Measurements from ENCODE around the gene NUDT16L1. TPM values are rescaled to one million over a fixed set of nuclear protein-coding genes. Genes with fewer than 3 reads are reported as not detected.

NUDT16L1 gene
- total RNA-seq, 6 experiments from 2014 or later = 17.8 to 36.3 (median 23.0) TPM

- Histone ChIP-seq H3K36me3 (peaks cover 0 to 13% (median 6%) of the 10 kb centered on the region in 4 donors), H3K4me1 (peaks cover 0 to 80% (median 34%) of the 10 kb centered on the region in 4 donors), H3K27me3 (no peaks in the 10 kb centered on the region), H3K9me3 (no peaks in the 10 kb centered on the region), H3K4me3 (no peak overlapping the region), H3K27ac (peak overlapping the region; percentile 81 to 96 (median 84))
- no peak for TF ChIP-seq CTCF (IDR thresholded peaks at IDR 0.05)
- TF ChIP-seq POLR2A (IDR thresholded peaks at IDR 0.05) = peak; percentile 67
- peak; percentile 90 to 97 (median 96) for DNase-seq
- peak; percentile 42 to 59 (median 54) for ATAC-seq
- intact Hi-C loops (cut with DNase I) = no loop called here
- WGBS (ENCODE audit: insufficient coverage, low coverage, low lambda C conversion rate, missing lambda C conversion rate) = 43% methylated on average over 3 of the region's 13 CpGs
Observed at GRCh38 chr16:4684763-4685162, 8.6 kb upstream of the NUDT16L1 start.

- WGBS (ENCODE audit: insufficient coverage, low coverage, low lambda C conversion rate, missing lambda C conversion rate) = 27% methylated on average over 5 of the region's 13 CpGs
- Histone ChIP-seq H3K4me1 (peaks cover 0 to 85% (median 34%) of the 10 kb centered on the region in 4 donors), H3K4me3 (no peak overlapping the region), H3K27ac (peak overlapping the region; percentile 33 to 96 (median 81)), H3K9me3 (no peaks in the 10 kb centered on the region), H3K27me3 (no peaks in the 10 kb centered on the region), H3K36me3 (peaks cover 0 to 13% (median 6%) of the 10 kb centered on the region in 4 donors)
- peak in 3 of 4 donors; percentile 0 to 5 (median 2) for ATAC-seq
- DNase-seq = peak; percentile 56 to 87 (median 69)
- TF ChIP-seq POLR2A (IDR thresholded peaks at IDR 0.05) = no peak
- no peak for TF ChIP-seq CTCF (IDR thresholded peaks at IDR 0.05)
- intact Hi-C loops (cut with DNase I) = no loop called here
Observed at GRCh38 chr16:4685292-4685691, 8.1 kb upstream of the NUDT16L1 start.

GRCh38 chr16:4685776-4686496 lies 7.4 kb upstream of the NUDT16L1 start:
- TF ChIP-seq CTCF (IDR thresholded peaks at IDR 0.05) = no peak
- TF ChIP-seq POLR2A (IDR thresholded peaks at IDR 0.05) = no peak
- Histone ChIP-seq H3K9me3 (no peaks in the 10 kb centered on the region), H3K4me3 (no peak overlapping the region), H3K36me3 (peaks cover 0 to 13% (median 6%) of the 10 kb centered on the region in 4 donors), H3K27me3 (no peaks in the 10 kb centered on the region), H3K27ac (peak overlapping the region in 2 of 3 donors; percentile 81 to 96), H3K4me1 (peaks cover 0 to 79% (median 31%) of the 10 kb centered on the region in 4 donors)
- 100% methylated on average over 7 of the region's 38 CpGs for WGBS (ENCODE audit: insufficient coverage, low coverage, low lambda C conversion rate, missing lambda C conversion rate)
- DNase-seq (peak in 1 of 3 donors; percentile 51), ATAC-seq (no peak)
- intact Hi-C loops (cut with DNase I) = no loop called here

- Histone ChIP-seq H3K4me1 (peaks cover 0 to 72% (median 30%) of the 10 kb centered on the region in 4 donors), H3K9me3 (no peaks in the 10 kb centered on the region), H3K27me3 (no peaks in the 10 kb centered on the region), H3K36me3 (peaks cover 0 to 13% (median 6%) of the 10 kb centered on the region in 4 donors), H3K27ac (peak overlapping the region in 1 of 3 donors; percentile 29), H3K4me3 (no peak overlapping the region)
- no peak for ATAC-seq
- no CpG with 5 or more reads among the region's 27 CpGs for WGBS (ENCODE audit: insufficient coverage, low coverage, low lambda C conversion rate, missing lambda C conversion rate)
- DNase-seq = peak in 1 of 3 donors; percentile 49
- TF ChIP-seq CTCF (IDR thresholded peaks at IDR 0.05) (no peak), POLR2A (IDR thresholded peaks at IDR 0.05) (no peak)
- intact Hi-C loops (cut with DNase I) = no loop called here
Observed at GRCh38 chr16:4686497-4687210, 6.7 kb upstream of the NUDT16L1 start.
